ENCODE results near the gene ZBTB16. TPM values are rescaled to one million over a fixed set of nuclear protein-coding genes. Genes with fewer than 3 reads are reported as not detected.

Gene ZBTB16
- total and polyA plus RNA-seq, 2 experiments from 2014 or later: 0.29 to 1.4 TPM

DNA sequence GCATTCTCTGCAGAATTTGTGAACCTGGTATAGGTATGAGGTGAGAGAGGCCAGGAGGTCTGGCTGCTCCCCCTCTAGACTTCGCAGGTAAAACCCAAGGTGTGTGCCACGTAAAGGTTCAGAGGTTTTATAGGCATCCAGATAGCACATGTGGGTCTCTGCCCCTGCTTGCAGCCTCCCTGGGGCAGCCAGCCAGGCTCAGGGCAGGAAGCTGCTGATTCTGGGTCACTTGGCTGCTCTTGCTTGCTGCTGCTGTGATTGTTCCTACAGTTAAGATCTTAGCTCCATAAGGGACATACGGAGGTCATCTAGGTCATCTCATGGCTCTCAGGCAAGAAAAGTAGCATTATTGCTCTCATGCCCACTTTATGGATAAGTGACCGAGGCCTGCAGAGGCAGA is 30.2 kb downstream of the ZBTB16 start (continued):
- TF ChIP-seq ZNF462 (CRISPR knock-in tag; IDR thresholded peaks at IDR 0.05) (no peak), ZNF331 (CRISPR knock-in tag; IDR thresholded peaks at IDR 0.05; ENCODE audit: low read depth) (no peak), ZNF114 (CRISPR knock-in tag; IDR thresholded peaks at IDR 0.05) (no peak), POLR2AphosphoS5 (IDR thresholded peaks at IDR 0.05; ENCODE audit: low read depth) (no peak), JUNB (IDR thresholded peaks at IDR 0.05; ENCODE audit: unreplicated experiment) (no peak), NANOG (IDR thresholded peaks at IDR 0.05; ENCODE audit: borderline replicate concordance) (no peak), CREB1 (CRISPR knock-in tag; IDR thresholded peaks at IDR 0.05; ENCODE audit: low read depth) (no peak), STAT1 (IDR thresholded peaks at IDR 0.05; ENCODE audit: unreplicated experiment) (no peak)
- TF ChIP-seq, protein P1, sequence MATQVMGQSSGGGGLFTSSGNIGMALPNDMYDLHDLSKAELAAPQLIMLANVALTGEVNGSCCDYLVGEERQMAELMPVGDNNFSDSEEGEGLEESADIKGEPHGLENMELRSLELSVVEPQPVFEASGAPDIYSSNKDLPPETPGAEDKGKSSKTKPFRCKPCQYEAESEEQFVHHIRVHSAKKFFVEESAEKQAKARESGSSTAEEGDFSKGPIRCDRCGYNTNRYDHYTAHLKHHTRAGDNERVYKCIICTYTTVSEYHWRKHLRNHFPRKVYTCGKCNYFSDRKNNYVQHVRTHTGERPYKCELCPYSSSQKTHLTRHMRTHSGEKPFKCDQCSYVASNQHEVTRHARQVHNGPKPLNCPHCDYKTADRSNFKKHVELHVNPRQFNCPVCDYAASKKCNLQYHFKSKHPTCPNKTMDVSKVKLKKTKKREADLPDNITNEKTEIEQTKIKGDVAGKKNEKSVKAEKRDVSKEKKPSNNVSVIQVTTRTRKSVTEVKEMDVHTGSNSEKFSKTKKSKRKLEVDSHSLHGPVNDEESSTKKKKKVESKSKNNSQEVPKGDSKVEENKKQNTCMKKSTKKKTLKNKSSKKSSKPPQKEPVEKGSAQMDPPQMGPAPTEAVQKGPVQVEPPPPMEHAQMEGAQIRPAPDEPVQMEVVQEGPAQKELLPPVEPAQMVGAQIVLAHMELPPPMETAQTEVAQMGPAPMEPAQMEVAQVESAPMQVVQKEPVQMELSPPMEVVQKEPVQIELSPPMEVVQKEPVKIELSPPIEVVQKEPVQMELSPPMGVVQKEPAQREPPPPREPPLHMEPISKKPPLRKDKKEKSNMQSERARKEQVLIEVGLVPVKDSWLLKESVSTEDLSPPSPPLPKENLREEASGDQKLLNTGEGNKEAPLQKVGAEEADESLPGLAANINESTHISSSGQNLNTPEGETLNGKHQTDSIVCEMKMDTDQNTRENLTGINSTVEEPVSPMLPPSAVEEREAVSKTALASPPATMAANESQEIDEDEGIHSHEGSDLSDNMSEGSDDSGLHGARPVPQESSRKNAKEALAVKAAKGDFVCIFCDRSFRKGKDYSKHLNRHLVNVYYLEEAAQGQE (IDR thresholded peaks at IDR 0.05; ENCODE audit: unreplicated experiment): no peak

Data from GM23338 (cell line).